22Rv1 (cell line): ENCODE measurements around the gene CAMKMT.

ENCODE experiments used
- ZFX ChIP-seq: fragments of 450-650 bp; IDR thresholded peaks from 2 replicates; pipeline ENCODE4 v1.6.1; 2017; ENCODE audit warnings: antibody characterized with exemption, borderline replicate concordance
- TF ChIP-seq, protein P1 (sequence below): fragments of 450-650 bp; IDR thresholded peaks from 2 replicates; pipeline ENCODE4 v1.5.1; 2017; ENCODE audit warnings: mild to moderate bottlenecking

DNA sequence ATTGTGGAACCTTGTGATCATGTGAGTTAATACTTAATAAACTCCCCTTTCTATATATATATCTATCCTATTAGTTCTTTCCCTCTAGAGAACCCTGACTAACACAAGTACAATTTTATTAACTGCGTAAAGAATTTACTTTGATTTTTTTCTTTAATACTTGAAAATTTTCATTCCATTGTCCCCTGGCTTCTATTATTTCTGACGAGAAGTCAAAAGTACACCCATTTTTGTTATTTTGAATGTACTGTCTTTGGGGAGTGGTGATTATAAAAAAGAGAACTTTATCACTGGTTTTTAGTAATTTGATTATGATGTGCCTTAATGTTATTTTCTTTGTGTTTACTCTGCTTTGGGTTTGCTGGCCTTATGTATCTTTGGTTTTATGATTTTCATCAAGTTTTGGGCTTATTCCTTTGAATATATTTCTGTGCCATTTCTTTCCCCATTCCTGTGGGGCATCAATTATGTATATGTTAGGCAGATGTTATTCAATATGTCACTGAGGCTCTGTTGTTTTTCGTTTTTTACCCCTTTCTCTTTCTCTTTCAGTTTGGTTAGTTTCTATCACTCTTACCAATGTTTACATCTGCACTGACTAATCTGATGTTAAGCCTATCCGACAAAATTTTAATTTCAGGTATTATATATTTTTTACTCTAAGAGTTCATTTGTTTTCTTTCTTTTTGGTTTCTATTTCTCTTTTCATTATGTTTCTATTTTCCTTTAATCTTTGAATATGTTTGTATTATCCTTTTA lies 271.4 kb downstream of the CAMKMT start:
- TF ChIP-seq, protein P1, sequence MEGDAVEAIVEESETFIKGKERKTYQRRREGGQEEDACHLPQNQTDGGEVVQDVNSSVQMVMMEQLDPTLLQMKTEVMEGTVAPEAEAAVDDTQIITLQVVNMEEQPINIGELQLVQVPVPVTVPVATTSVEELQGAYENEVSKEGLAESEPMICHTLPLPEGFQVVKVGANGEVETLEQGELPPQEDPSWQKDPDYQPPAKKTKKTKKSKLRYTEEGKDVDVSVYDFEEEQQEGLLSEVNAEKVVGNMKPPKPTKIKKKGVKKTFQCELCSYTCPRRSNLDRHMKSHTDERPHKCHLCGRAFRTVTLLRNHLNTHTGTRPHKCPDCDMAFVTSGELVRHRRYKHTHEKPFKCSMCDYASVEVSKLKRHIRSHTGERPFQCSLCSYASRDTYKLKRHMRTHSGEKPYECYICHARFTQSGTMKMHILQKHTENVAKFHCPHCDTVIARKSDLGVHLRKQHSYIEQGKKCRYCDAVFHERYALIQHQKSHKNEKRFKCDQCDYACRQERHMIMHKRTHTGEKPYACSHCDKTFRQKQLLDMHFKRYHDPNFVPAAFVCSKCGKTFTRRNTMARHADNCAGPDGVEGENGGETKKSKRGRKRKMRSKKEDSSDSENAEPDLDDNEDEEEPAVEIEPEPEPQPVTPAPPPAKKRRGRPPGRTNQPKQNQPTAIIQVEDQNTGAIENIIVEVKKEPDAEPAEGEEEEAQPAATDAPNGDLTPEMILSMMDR = no peak
- TF ChIP-seq ZFX = no peak
